ENCODE results near the gene SUCLA2. TPM values are rescaled to one million over a fixed set of nuclear protein-coding genes. Genes with fewer than 3 reads are reported as not detected.
A peak's percentile ranks its signal among the peaks of the same experiment; 100 is the strongest.
"Not testable (repeated sequence)": the region's sequence is repeated elsewhere in the genome, so short reads cannot be mapped to it uniquely, and the experiment has no call there.

The SUCLA2 gene
- polyA plus RNA-seq, 6 donors from 2014 or later: 3.4 to 17.7 (median 11.9) TPM

- H3K4me3 Mint-ChIP-seq: no peak overlapping the region
- peaks cover 0 to 5% (median 0%) of the 10 kb centered on the region in 3 donors for H3K4me1 Mint-ChIP-seq
- no peak for DNase-seq
- peaks cover 3 to 21% (median 12%) of the 10 kb centered on the region in 7 donors for H3K9me3 Mint-ChIP-seq
- no peaks in the 10 kb centered on the region for H3K27me3 Mint-ChIP-seq
- peaks cover 19 to 36% of the 10 kb centered on the region in 2 donors for H3K36me3 Mint-ChIP-seq
- H3K27ac Mint-ChIP-seq: no peak overlapping the region
- no peak for ATAC-seq (ENCODE audit: low read depth in 2 of 2)
These were observed 24.7 kb downstream of the SUCLA2 start for GRCh38 chr13:47976325-47976724.

- H3K27ac Mint-ChIP-seq: no peak overlapping the region
These were observed 36.2 kb downstream of the SUCLA2 start for GRCh38 chr13:47964863-47965262.

DNA sequence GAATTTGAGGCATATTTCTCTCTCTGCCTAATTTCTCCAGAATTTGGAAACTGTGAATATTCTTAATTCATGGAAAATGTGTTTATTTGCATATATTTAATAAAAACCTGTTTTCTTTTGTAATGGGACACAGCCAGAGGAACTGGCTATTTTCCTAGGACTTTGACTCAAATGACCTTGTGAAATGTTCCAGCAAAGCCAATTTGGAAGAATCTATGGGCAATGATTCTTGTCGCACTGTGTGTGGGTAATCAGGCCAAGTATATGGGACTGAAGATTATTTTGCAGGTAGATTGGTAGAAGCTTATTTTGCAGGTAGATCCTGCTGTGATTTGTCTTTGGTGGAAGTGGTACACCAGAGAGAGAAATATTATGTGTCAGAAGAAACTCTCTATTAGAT, 38.8 kb downstream of the SUCLA2 start:
- H3K4me1 Mint-ChIP-seq: no peaks in the 10 kb centered on the region

More at GRCh38 chr13:47964863-47965262, 36.2 kb downstream of the SUCLA2 start:
- Mint-ChIP-seq H3K4me1 (no peaks in the 10 kb centered on the region), H3K4me3 (no peak overlapping the region), H3K27me3 (no peaks in the 10 kb centered on the region), H3K9me3 (peaks cover 2 to 9% (median 4%) of the 10 kb centered on the region in 7 donors), H3K36me3 (peaks cover 40 to 42% of the 10 kb centered on the region in 2 donors)
- DNase-seq: no peak
- no peak for ATAC-seq (ENCODE audit: low read depth in 2 of 2)

GRCh38 chr13:47959468-47960247, 41.4 kb downstream of the SUCLA2 start:
- Mint-ChIP-seq H3K27ac (no peak overlapping the region), H3K27me3 (no peaks in the 10 kb centered on the region), H3K9me3 (peaks cover 4 to 49% (median 33%) of the 10 kb centered on the region in 7 donors), H3K36me3 (peaks cover 72 to 75% of the 10 kb centered on the region in 2 donors), H3K4me1 (no peaks in the 10 kb centered on the region), H3K4me3 (no peak overlapping the region)
- ATAC-seq (ENCODE audit: low read depth in 2 of 2): no peak
- DNase-seq: no peak

More for the DNA sequence above, 38.8 kb downstream of the SUCLA2 start:
- Mint-ChIP-seq H3K9me3 (peaks cover 4 to 32% (median 19%) of the 10 kb centered on the region in 7 donors), H3K4me3 (no peak overlapping the region), H3K36me3 (peaks cover 61 to 62% of the 10 kb centered on the region in 2 donors), H3K27me3 (no peaks in the 10 kb centered on the region), H3K27ac (no peak overlapping the region)
- no peak for ATAC-seq (ENCODE audit: low read depth in 2 of 2)
- DNase-seq: no peak

DNA sequence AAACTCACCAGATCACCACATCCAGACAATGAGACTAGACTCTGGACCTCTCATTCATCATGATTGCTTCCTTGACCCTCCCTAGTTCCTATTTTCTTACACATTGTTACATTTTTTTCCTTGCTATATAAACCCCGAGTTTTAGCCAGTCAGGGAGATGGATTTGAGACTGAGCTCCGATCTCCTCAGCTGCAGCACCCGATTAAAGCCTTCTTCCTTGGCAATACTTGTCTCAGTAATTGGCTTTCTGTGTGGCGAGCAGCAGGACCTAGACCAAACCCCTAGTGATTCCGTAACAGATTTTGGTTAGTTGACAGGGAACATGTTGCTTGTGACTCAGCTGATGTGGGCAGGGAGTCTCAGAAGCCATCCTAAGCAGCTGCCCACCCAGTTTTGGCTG, 44.0 kb downstream of the SUCLA2 start:
- no peak overlapping the region for H3K4me3 Mint-ChIP-seq
- no peak for DNase-seq
- peaks cover 4 to 49% (median 33%) of the 10 kb centered on the region in 7 donors for H3K9me3 Mint-ChIP-seq
- H3K36me3 Mint-ChIP-seq: peaks cover 71 to 72% of the 10 kb centered on the region in 2 donors
- no peak for ATAC-seq (ENCODE audit: low read depth in 2 of 2)
- H3K4me1 Mint-ChIP-seq: peaks cover 0 to 3% (median 0%) of the 10 kb centered on the region in 3 donors
- H3K27ac Mint-ChIP-seq: no peak overlapping the region
- no peaks in the 10 kb centered on the region for H3K27me3 Mint-ChIP-seq

GRCh38 chr13:47955836-47956235, 45.2 kb downstream of the SUCLA2 start:
- H3K9me3 Mint-ChIP-seq: peaks cover 4 to 49% (median 33%) of the 10 kb centered on the region in 7 donors
- H3K27ac Mint-ChIP-seq: peak overlapping the region in 2 of 6 donors; percentile 65

GRCh38 chr13:47949799-47950198, 51.3 kb downstream of the SUCLA2 start:
- ATAC-seq (ENCODE audit: low read depth in 2 of 2): no peak
- no peaks in the 10 kb centered on the region for H3K9me3 Mint-ChIP-seq
- peak overlapping the region in 2 of 6 donors; percentile 0 to 5 for H3K27ac Mint-ChIP-seq
- peaks cover 0 to 8% (median 0%) of the 10 kb centered on the region in 3 donors for H3K4me1 Mint-ChIP-seq
- DNase-seq: no peak
- no peaks in the 10 kb centered on the region for H3K27me3 Mint-ChIP-seq
- H3K4me3 Mint-ChIP-seq: no peak overlapping the region
- peaks cover 38 to 49% of the 10 kb centered on the region in 2 donors for H3K36me3 Mint-ChIP-seq

More at GRCh38 chr13:47955836-47956235, 45.2 kb downstream of the SUCLA2 start:
- ATAC-seq (ENCODE audit: low read depth in 2 of 2) (no peak), DNase-seq (no peak)
- Mint-ChIP-seq H3K27me3 (no peaks in the 10 kb centered on the region), H3K4me1 (peaks cover 0 to 8% (median 0%) of the 10 kb centered on the region in 3 donors), H3K4me3 (no peak overlapping the region), H3K36me3 (peaks cover 73 to 75% of the 10 kb centered on the region in 2 donors)

DNA sequence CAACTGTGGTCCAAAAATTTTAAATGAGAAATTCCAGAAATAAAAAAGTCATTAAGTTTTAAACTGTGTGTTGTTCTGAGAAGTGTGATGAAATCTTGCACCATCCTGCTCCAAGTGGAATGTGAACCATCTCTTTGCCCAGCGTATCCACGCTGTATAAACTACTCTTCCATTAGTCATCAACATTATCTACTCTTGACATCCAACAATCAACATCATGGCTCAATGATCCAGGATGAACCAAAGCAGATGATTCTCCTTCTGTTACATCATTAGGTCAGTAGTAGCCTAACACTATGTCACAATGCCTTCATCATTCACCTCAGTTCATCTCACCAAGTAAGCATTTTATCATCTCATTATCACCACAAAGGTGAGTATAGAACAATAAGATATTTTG, 55.3 kb downstream of the SUCLA2 start:
- Mint-ChIP-seq H3K4me3 (no peak overlapping the region), H3K27me3 (no peaks in the 10 kb centered on the region), H3K27ac (peak overlapping the region in 1 of 6 donors; percentile 86), H3K9me3 (no peaks in the 10 kb centered on the region), H3K4me1 (no peaks in the 10 kb centered on the region), H3K36me3 (peaks cover 24 to 45% of the 10 kb centered on the region in 2 donors)
- ATAC-seq (ENCODE audit: low read depth in 2 of 2): no peak
- DNase-seq: no peak

DNA sequence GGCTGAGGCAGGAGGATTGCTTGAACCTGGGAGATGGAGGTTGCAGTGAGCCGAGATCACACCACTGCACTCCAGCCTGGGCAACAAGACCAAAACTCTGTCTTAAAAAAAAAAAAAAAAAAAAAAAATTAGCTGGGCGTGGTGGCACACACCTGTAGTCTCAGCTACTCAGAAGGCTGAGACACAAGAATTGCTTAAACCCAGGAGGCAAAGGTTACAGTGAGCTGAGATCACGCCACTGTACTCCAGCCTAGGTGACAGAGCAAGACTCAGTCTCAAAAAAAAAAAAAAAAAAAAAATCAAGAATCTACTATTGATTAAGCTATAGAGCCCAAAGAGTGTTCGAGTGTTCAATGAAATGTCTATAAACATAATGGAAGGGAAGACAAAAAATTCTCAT, 55.9 kb downstream of the SUCLA2 start:
- ATAC-seq (ENCODE audit: low read depth in 2 of 2); H3K27me3 Mint-ChIP-seq; H3K4me3 Mint-ChIP-seq; H3K27ac Mint-ChIP-seq; DNase-seq; H3K4me1 Mint-ChIP-seq; H3K9me3 Mint-ChIP-seq: not testable (repeated sequence)
- peaks cover 23 to 45% of the 10 kb centered on the region in 2 donors for H3K36me3 Mint-ChIP-seq

GRCh38 chr13:47934371-47934770, 66.7 kb downstream of the SUCLA2 start:
- peaks cover 0 to 11% (median 6%) of the 10 kb centered on the region in 7 donors for H3K9me3 Mint-ChIP-seq
- no peaks in the 10 kb centered on the region for H3K4me1 Mint-ChIP-seq
- H3K4me3 Mint-ChIP-seq: no peak overlapping the region
- no peaks in the 10 kb centered on the region for H3K27me3 Mint-ChIP-seq
- DNase-seq: no peak
- no peak for ATAC-seq (ENCODE audit: low read depth in 2 of 2)
- H3K36me3 Mint-ChIP-seq: peaks cover 20 to 24% of the 10 kb centered on the region in 2 donors
- H3K27ac Mint-ChIP-seq: no peak overlapping the region

- ATAC-seq (ENCODE audit: low read depth in 2 of 2): no peak
- peak overlapping the region in 1 of 6 donors; percentile 46 for H3K27ac Mint-ChIP-seq
These were observed 67.8 kb downstream of the SUCLA2 start for GRCh38 chr13:47932950-47933923.

DNA sequence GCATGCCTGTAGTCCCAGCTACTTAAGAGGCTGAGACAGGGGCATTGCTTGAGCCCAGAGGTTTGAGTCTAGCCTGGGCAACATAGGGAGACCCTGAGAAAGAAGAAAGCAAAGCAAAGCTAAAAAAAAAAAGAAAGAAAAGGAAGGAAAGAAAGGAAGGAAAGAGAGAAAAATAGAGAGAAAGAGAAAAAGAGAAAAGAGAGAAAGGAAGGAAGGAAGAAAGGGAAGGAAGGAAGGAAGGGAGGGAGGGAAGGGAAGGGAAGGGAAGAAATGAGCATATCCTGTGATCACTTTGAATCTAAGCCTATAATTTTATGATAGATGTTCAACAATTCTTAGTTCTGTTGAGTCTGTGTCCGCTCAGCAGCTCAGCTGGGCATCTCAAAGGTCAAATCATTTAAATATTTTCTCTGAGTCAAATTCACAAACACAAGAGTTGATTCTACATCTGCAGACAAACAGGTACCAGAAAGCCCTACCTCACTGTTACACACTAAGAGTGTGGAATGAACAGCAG, 70.4 kb downstream of the SUCLA2 start:
- Mint-ChIP-seq H3K4me3 (peak overlapping the region in 1 of 8 donors; percentile 35), H3K27ac (no peak overlapping the region), H3K27me3 (no peaks in the 10 kb centered on the region), H3K4me1 (no peaks in the 10 kb centered on the region), H3K9me3 (peaks cover 0 to 3% (median 0%) of the 10 kb centered on the region in 7 donors), H3K36me3 (no peaks in the 10 kb centered on the region)
- ATAC-seq (ENCODE audit: low read depth in 2 of 2) (no peak), DNase-seq (no peak)

More at GRCh38 chr13:47932950-47933923, 67.8 kb downstream of the SUCLA2 start:
- H3K27me3 Mint-ChIP-seq: no peaks in the 10 kb centered on the region
- DNase-seq: no peak
- H3K4me3 Mint-ChIP-seq: no peak overlapping the region
- peaks cover 0 to 11% (median 6%) of the 10 kb centered on the region in 7 donors for H3K9me3 Mint-ChIP-seq
- H3K4me1 Mint-ChIP-seq: no peaks in the 10 kb centered on the region
- peaks cover 13 to 19% of the 10 kb centered on the region in 2 donors for H3K36me3 Mint-ChIP-seq

- no peaks in the 10 kb centered on the region for H3K9me3 Mint-ChIP-seq
- no peak for DNase-seq
- no peak overlapping the region for H3K27ac Mint-ChIP-seq
- ATAC-seq (ENCODE audit: low read depth in 2 of 2): no peak
- H3K27me3 Mint-ChIP-seq: no peaks in the 10 kb centered on the region
- H3K36me3 Mint-ChIP-seq: no peaks in the 10 kb centered on the region
- H3K4me3 Mint-ChIP-seq: peak overlapping the region in 1 of 8 donors; percentile 16
- no peaks in the 10 kb centered on the region for H3K4me1 Mint-ChIP-seq
These were observed 71.9 kb downstream of the SUCLA2 start for GRCh38 chr13:47929156-47929555.

All from naive B cell (primary cell).